Right lobe of liver (tissue), 4 donors: ENCODE measurements around the gene PPM1H.

ENCODE experiments used
- CTCF ChIP-seq, 4 donors: fragments of 200-600 bp in 3 of 4; fragments of 450-650 bp in 1 of 4; IDR thresholded peaks; one replicate each; pipeline versions ENCODE4 v1.5.1 to v1.8.0; 2016 to 2022; ENCODE audit warnings: antibody characterized with exemption in 4 of 4, mild to moderate bottlenecking in 2 of 4
- POLR2A ChIP-seq: fragments of 450-650 bp; IDR thresholded peaks from one replicate; pipeline ENCODE4 v1.6.1; 2017; ENCODE audit warnings: antibody characterized with exemption, mild to moderate bottlenecking
- donor health status: DM: no; HTN: no; CAD: no.
- donor health status: DM: no; HTN: no; CAD: no.
- donor health status: DM: no; HTN: yes; CAD: no.

GRCh38 chr12:62684570-62685295, 250.2 kb downstream of the PPM1H start:
- TF ChIP-seq CTCF (IDR thresholded peaks at IDR 0.05) (no peak), POLR2A (no peak)
